ENCODE measurements around the gene ZBTB43.

- TF ChIP-seq CTCF (IDR thresholded peaks at IDR 0.05; ENCODE audit: insufficient read depth, low read depth, low read length) (no peak), EZH2 (IDR thresholded peaks at IDR 0.05; ENCODE audit: insufficient read depth, low read length) (no peak)
Measured at GRCh38 chr9:126827227-126827626, 22.4 kb downstream of the ZBTB43 start.

All from astrocyte (in vitro differentiated cells and primary cell).